K562 (cell line): ENCODE data around the gene SIRPB2. TPM values are rescaled to one million over a fixed set of nuclear protein-coding genes. Genes with fewer than 3 reads are reported as not detected.

Source experiments
- ATF1 ChIP-seq, 2 experiments: fragments of 450-650 bp in 1 of 2; IDR thresholded peaks; 2 replicates each; pipeline ENCODE4 v1.6.1; 2016; ENCODE audit warnings: missing compliant biosample characterization in 1 of 2, missing genetic modification characterization in 1 of 2
- CBFB ChIP-seq: sonication (generic); formaldehyde crosslinking; IDR thresholded peaks from 2 replicates; pipeline ENCODE4 v1.4.0; 2020; ENCODE audit warnings: mild to moderate bottlenecking, missing genetic modification reagents
- CC2D1A ChIP-seq: fragments of 450-650 bp; IDR thresholded peaks from 2 replicates; pipeline ENCODE4 v1.6.1; 2017; ENCODE audit warnings: mild to moderate bottlenecking
- ETS1 ChIP-seq: conservative IDR thresholded peaks from 2 replicates; pipeline ENCODE4 v1.6.1; 2011; ENCODE audit warnings: low read depth, mild to moderate bottlenecking, low read length; ENCODE audit not compliant: control insufficient read depth
- FOXK2 ChIP-seq, 2 experiments: fragments of 450-650 bp; IDR thresholded peaks in 1 of 2; conservative IDR thresholded peaks in 1 of 2; 2 replicates each; pipeline ENCODE4 v1.6.1; 2016; ENCODE audit warnings: low read depth in 2 of 2, mild to moderate bottlenecking in 1 of 2
- MEF2A ChIP-seq: IDR thresholded peaks from 2 replicates; pipeline ENCODE4 v1.6.1; 2011; ENCODE audit warnings: low read depth, mild to moderate bottlenecking, low read length, moderate library complexity; ENCODE audit not compliant: control insufficient read depth
- NFE2 ChIP-seq: IDR thresholded peaks from 2 replicates; pipeline ENCODE4 v1.6.1; 2014; ENCODE audit warnings: antibody characterized with exemption, low read depth
- RAD21 ChIP-seq, 2 experiments: fragments of 250-450 bp in 1 of 2; fragments of 450-650 bp in 1 of 2; sonication (Bioruptor Pico) in 1 of 2; formaldehyde crosslinking in 1 of 2; IDR thresholded peaks in 1 of 2; conservative IDR thresholded peaks in 1 of 2; 2 replicates each; pipeline versions ENCODE4 v1.4.0 to v1.8.0; 2020 to 2022; ENCODE audit warnings: mild to moderate bottlenecking in 2 of 2, moderate library complexity in 1 of 2
- SMC3 ChIP-seq: conservative IDR thresholded peaks from 2 replicates; pipeline ENCODE4 v1.6.1; 2011; ENCODE audit warnings: low read depth, low read length, improper control_type of control experiment; ENCODE audit not compliant: insufficient read depth
- SNIP1 ChIP-seq: fragments of 450-650 bp; IDR thresholded peaks from 2 replicates; pipeline ENCODE4 v1.7.1; 2017; ENCODE audit warnings: low read depth, mild to moderate bottlenecking
- ZBTB12 ChIP-seq: fragments of 250-450 bp; sonication (Bioruptor Pico); IDR thresholded peaks from 2 replicates; pipeline ENCODE4 v1.4.0; 2020
- ZNF57 ChIP-seq: fragments of 450-650 bp; formaldehyde crosslinking; IDR thresholded peaks from 2 replicates; pipeline ENCODE4 v1.4.0; 2020; ENCODE audit warnings: mild to moderate bottlenecking, moderate library complexity
- polyA plus RNA-seq, 8 experiments: library from polyadenylated mRNA; depleted of rRNA in 4 of 8; stranded (reverse) in 5 of 8; unstranded in 3 of 8; fragments of >200 nt; fragmentation: Nextera tagmentation in 2 of 8; fragmentation: Illumina TruSeq in 1 of 8; extraction: Ambion mirVana in 2 of 8; extraction: Trizol in 1 of 8; gene quantifications; 2 replicates each; pipeline versions ENCODE4 v1.2.1 to v1.2.3, GENCODE V29; 2011 to 2014; ENCODE audit warnings: inconsistent platforms in 1 of 8, missing spikeins in 1 of 8
- total RNA-seq, 7 experiments: library from RNA; depleted of rRNA in 6 of 7; stranded (reverse); fragments of >200 nt in 6 of 7; fragmentation: Illumina TruSeq in 2 of 7; extraction: Trizol in 2 of 7; gene quantifications; 2 replicates each; pipeline versions ENCODE4 v1.2.1 to v1.2.3, GENCODE V29; 2011 to 2021; ENCODE audit warnings: low replicate concordance in 1 of 7
- TF ChIP-seq, protein P1 (sequence below), 2 experiments: fragments of 450-650 bp; formaldehyde crosslinking in 1 of 2; IDR thresholded peaks; 2 replicates each; pipeline versions ENCODE4 v1.4.0 to v1.6.1; 2014 to 2020; ENCODE audit warnings: mild to moderate bottlenecking in 2 of 2, borderline replicate concordance in 1 of 2, low read depth in 1 of 2
- TF ChIP-seq, protein P2 (sequence below), 3 experiments: IDR thresholded peaks in 2 of 3; conservative IDR thresholded peaks in 1 of 3; 2 replicates each; pipeline ENCODE4 v1.5.1; 2011 to 2012; ENCODE audit warnings: low read length in 3 of 3, mild to moderate bottlenecking in 3 of 3, control low read depth in 2 of 3, improper control_type of control experiment in 1 of 3, inconsistent platforms in 1 of 3, low read depth in 1 of 3, mixed read lengths in 1 of 3, moderate library complexity in 1 of 3; ENCODE audit not compliant: insufficient read depth in 2 of 3

Gene SIRPB2
- total and polyA plus RNA-seq, 9 of the 15 experiments (the other 6 are each of a cell fraction or from before 2014, with no cell fraction given) = 0.07 TPM; not detected in 7

- TF ChIP-seq, protein P1, sequence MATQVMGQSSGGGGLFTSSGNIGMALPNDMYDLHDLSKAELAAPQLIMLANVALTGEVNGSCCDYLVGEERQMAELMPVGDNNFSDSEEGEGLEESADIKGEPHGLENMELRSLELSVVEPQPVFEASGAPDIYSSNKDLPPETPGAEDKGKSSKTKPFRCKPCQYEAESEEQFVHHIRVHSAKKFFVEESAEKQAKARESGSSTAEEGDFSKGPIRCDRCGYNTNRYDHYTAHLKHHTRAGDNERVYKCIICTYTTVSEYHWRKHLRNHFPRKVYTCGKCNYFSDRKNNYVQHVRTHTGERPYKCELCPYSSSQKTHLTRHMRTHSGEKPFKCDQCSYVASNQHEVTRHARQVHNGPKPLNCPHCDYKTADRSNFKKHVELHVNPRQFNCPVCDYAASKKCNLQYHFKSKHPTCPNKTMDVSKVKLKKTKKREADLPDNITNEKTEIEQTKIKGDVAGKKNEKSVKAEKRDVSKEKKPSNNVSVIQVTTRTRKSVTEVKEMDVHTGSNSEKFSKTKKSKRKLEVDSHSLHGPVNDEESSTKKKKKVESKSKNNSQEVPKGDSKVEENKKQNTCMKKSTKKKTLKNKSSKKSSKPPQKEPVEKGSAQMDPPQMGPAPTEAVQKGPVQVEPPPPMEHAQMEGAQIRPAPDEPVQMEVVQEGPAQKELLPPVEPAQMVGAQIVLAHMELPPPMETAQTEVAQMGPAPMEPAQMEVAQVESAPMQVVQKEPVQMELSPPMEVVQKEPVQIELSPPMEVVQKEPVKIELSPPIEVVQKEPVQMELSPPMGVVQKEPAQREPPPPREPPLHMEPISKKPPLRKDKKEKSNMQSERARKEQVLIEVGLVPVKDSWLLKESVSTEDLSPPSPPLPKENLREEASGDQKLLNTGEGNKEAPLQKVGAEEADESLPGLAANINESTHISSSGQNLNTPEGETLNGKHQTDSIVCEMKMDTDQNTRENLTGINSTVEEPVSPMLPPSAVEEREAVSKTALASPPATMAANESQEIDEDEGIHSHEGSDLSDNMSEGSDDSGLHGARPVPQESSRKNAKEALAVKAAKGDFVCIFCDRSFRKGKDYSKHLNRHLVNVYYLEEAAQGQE (IDR thresholded peaks at IDR 0.05; ENCODE audit: borderline replicate concordance) = peak; percentile 77; the same call in 1 of the 2 replicates
- TF ChIP-seq, protein P1 (CRISPR knock-in tag; IDR thresholded peaks at IDR 0.05; ENCODE audit: low read depth) = no peak
- TF ChIP-seq ZNF57 = no peak
- peak; percentile 29; the same call in 1 of the 2 replicates for TF ChIP-seq SMC3
- TF ChIP-seq FOXK2 (conservative IDR thresholded peaks at IDR 0.05 in 1 of 2, IDR thresholded peaks at IDR 0.05 in 1 of 2; ENCODE audit: low read depth in 2 of 2) = peak; percentile 66 to 84
- TF ChIP-seq RAD21 (CRISPR knock-in tag; conservative IDR thresholded peaks at IDR 0.05 in 1 of 2, IDR thresholded peaks at IDR 0.05 in 1 of 2) = peak; percentile 66 to 82
- TF ChIP-seq ZBTB12 = no peak
- TF ChIP-seq, protein P2, sequence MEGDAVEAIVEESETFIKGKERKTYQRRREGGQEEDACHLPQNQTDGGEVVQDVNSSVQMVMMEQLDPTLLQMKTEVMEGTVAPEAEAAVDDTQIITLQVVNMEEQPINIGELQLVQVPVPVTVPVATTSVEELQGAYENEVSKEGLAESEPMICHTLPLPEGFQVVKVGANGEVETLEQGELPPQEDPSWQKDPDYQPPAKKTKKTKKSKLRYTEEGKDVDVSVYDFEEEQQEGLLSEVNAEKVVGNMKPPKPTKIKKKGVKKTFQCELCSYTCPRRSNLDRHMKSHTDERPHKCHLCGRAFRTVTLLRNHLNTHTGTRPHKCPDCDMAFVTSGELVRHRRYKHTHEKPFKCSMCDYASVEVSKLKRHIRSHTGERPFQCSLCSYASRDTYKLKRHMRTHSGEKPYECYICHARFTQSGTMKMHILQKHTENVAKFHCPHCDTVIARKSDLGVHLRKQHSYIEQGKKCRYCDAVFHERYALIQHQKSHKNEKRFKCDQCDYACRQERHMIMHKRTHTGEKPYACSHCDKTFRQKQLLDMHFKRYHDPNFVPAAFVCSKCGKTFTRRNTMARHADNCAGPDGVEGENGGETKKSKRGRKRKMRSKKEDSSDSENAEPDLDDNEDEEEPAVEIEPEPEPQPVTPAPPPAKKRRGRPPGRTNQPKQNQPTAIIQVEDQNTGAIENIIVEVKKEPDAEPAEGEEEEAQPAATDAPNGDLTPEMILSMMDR (IDR thresholded peaks at IDR 0.05 in 2 of 3, conservative IDR thresholded peaks at IDR 0.05 in 1 of 3; ENCODE audit: insufficient read depth in 2 of 3, low read depth in 1 of 3, low read length in 3 of 3) = peak; percentile 76 to 81 (median 79)
- no peak for TF ChIP-seq CBFB (CRISPR knock-in tag)
- no peak for TF ChIP-seq ETS1
- TF ChIP-seq CC2D1A = peak; percentile 77
- no peak for TF ChIP-seq MEF2A
- no peak for TF ChIP-seq NFE2
- TF ChIP-seq ATF1 (CRISPR knock-in tag; IDR thresholded peaks at IDR 0.05) = no peak
- no peak for TF ChIP-seq ATF1 (tag; IDR thresholded peaks at IDR 0.05)
- TF ChIP-seq SNIP1 = no peak
These were observed 53.9 kb downstream of the SIRPB2 start (continued) for GRCh38 chr20:1437235-1437904.
